GM12892 (cell line): ENCODE results near the gene KRTAP4-11.

ENCODE experiments used
- POLR2A ChIP-seq: IDR thresholded peaks from 2 replicates; pipeline ENCODE4 v1.6.1; 2011; ENCODE audit warnings: low read depth, low read length, control low read depth
- POLR2AphosphoS5 ChIP-seq: IDR thresholded peaks from 2 replicates; pipeline ENCODE4 v1.6.1; 2011; ENCODE audit warnings: low read depth, low read length, control low read depth
- TAF1 ChIP-seq: IDR thresholded peaks from 2 replicates; pipeline ENCODE4 v1.6.1; 2011; ENCODE audit warnings: low read depth, mild to moderate bottlenecking, control low read depth, low read length, borderline replicate concordance

DNA sequence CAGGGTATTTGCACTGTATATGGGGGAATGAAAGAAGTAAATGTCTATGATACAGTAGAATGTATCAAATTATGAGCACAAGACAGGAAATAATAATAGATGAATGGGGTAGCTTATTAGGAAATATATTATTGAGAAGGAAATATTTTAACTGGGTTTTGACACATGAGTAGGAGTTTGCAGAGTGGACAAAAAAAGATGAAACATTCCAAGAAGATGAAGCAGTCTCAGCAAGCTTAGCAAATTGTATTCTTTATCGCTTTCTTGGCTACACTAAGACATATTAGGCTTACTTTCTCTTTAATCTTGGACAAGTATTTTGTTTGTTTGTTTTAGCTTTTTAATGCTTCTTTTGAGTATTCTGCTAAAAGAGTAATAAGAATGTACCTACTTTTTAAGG lies 14.3 kb downstream of the KRTAP4-11 start:
- TF ChIP-seq POLR2A (no peak), POLR2AphosphoS5 (no peak), TAF1 (no peak)
